Raji (cell line): ENCODE data around the gene LIN7C.

Experiments used
- POLR2A ChIP-seq: IDR thresholded peaks from 2 replicates; pipeline ENCODE4 v1.6.1; 2011; ENCODE audit warnings: low read depth, low read length, control low read depth; ENCODE audit not compliant: insufficient read depth

Gene LIN7C

GRCh38 chr11:27520226-27520625, 13.7 kb upstream of the LIN7C start:
- TF ChIP-seq POLR2A = no peak

GRCh38 chr11:27518518-27518917, 11.9 kb upstream of the LIN7C start:
- no peak for TF ChIP-seq POLR2A

- no peak for TF ChIP-seq POLR2A
Observed at GRCh38 chr11:27514558-27514957, 8.0 kb upstream of the LIN7C start.

GRCh38 chr11:27514076-27514475, 7.5 kb upstream of the LIN7C start:
- no peak for TF ChIP-seq POLR2A

GRCh38 chr11:27513389-27513788, 6.8 kb upstream of the LIN7C start:
- TF ChIP-seq POLR2A = no peak

- no peak for TF ChIP-seq POLR2A
Observed at GRCh38 chr11:27512238-27512637, 5.7 kb upstream of the LIN7C start.

GRCh38 chr11:27509908-27510307, 3.3 kb upstream of the LIN7C start:
- no peak for TF ChIP-seq POLR2A

GRCh38 chr11:27507557-27508322, 1.2 kb upstream of the LIN7C start:
- no peak for TF ChIP-seq POLR2A

- TF ChIP-seq POLR2A = no peak
Observed at GRCh38 chr11:27505781-27506180, 788 bp downstream of the LIN7C start.

GRCh38 chr11:27504205-27504604, 2.4 kb downstream of the LIN7C start:
- no peak for TF ChIP-seq POLR2A

GRCh38 chr11:27501100-27501499, 5.5 kb downstream of the LIN7C start:
- TF ChIP-seq POLR2A = no peak

GRCh38 chr11:27497911-27498310, 8.7 kb downstream of the LIN7C start:
- no peak for TF ChIP-seq POLR2A

- no peak for TF ChIP-seq POLR2A
Observed at GRCh38 chr11:27497284-27497866, 9.2 kb downstream of the LIN7C start.

GRCh38 chr11:27496461-27496860, 10.1 kb downstream of the LIN7C start:
- no peak for TF ChIP-seq POLR2A

- no peak for TF ChIP-seq POLR2A
Observed at GRCh38 chr11:27495710-27496300, 10.8 kb downstream of the LIN7C start.

- no peak for TF ChIP-seq POLR2A
Observed at GRCh38 chr11:27489092-27489491, 17.5 kb downstream of the LIN7C start.
